Neuronal stem cell (in vitro differentiated cells): Measurements from ENCODE around the gene ST3GAL4.
"Not testable (repeated sequence)": the region's sequence is repeated elsewhere in the genome, so short reads cannot be mapped to it uniquely, and the experiment has no call there.

Experiments used
- DNase-seq: peaks from one replicate; pipeline ENCODE4 v3.0.0-alpha.2; 2013; ENCODE audit warnings: low spot score
- H2AFZ ChIP-seq: one replicate; pipeline ENCODE4 v1.6.1; 2013; ENCODE audit warnings: mild to moderate bottlenecking, low read length, inconsistent platforms
- H2AK5ac ChIP-seq: 2 replicates; pipeline ENCODE4 v1.6.1; 2013; ENCODE audit warnings: low read depth, mild to moderate bottlenecking, inconsistent platforms, low read length, moderate library complexity, mixed read lengths
- H2BK120ac ChIP-seq: 2 replicates; pipeline ENCODE4 v1.6.1; 2013; ENCODE audit warnings: low read depth, mild to moderate bottlenecking, inconsistent platforms, low read length, moderate library complexity, mixed read lengths
- H2BK12ac ChIP-seq: one replicate; pipeline ENCODE4 v1.6.1; 2013; ENCODE audit warnings: low read length, inconsistent platforms
- H2BK15ac ChIP-seq: 2 replicates; pipeline ENCODE4 v1.6.1; 2013; ENCODE audit warnings: mild to moderate bottlenecking, low read length, inconsistent platforms, mixed read lengths
- H2BK5ac ChIP-seq: one replicate; pipeline ENCODE4 v1.6.1; 2013; ENCODE audit warnings: inconsistent platforms, mild to moderate bottlenecking, low read length, moderate library complexity
- H3K14ac ChIP-seq: one replicate; pipeline ENCODE4 v1.6.1; 2013; ENCODE audit warnings: low read length, inconsistent platforms
- H3K18ac ChIP-seq: 2 replicates; pipeline ENCODE4 v1.6.1; 2013; ENCODE audit warnings: low read length, inconsistent platforms
- H3K23ac ChIP-seq: 2 replicates; pipeline ENCODE4 v1.6.1; 2013; ENCODE audit warnings: low read depth, mild to moderate bottlenecking, mixed read lengths, low read length, inconsistent platforms; ENCODE audit not compliant: poor library complexity
- H3K27ac ChIP-seq: replicated peaks from 3 replicates; pipeline ENCODE4 v1.5.1; 2013; ENCODE audit warnings: low read length, inconsistent platforms
- H3K27me3 ChIP-seq, 3 experiments: 2 replicates each; pipeline ENCODE4 v1.6.1; 2013; ENCODE audit warnings: low read length in 3 of 3, mild to moderate bottlenecking in 2 of 3, inconsistent platforms in 1 of 3, low read depth in 1 of 3, mixed read lengths in 1 of 3, moderate library complexity in 1 of 3; ENCODE audit not compliant: control insufficient read depth in 3 of 3, insufficient read depth in 3 of 3
- H3K36me3 ChIP-seq, 2 donors: replicated peaks in 1 of 2; 2 replicates each; pipeline ENCODE4 v1.6.1; 2013; ENCODE audit warnings: low read length in 2 of 2; ENCODE audit not compliant: control insufficient read depth in 2 of 2, insufficient read depth in 2 of 2
- H3K4ac ChIP-seq: 2 replicates; pipeline ENCODE4 v1.6.1; 2013; ENCODE audit warnings: inconsistent platforms, mild to moderate bottlenecking, low read length, moderate library complexity
- H3K4me1 ChIP-seq, 2 donors: 1 replicate in 1 of 2; 2 replicates in 1 of 2; pipeline ENCODE4 v1.6.1; 2013; ENCODE audit warnings: low read length in 2 of 2, low read depth in 1 of 2; ENCODE audit not compliant: control insufficient read depth in 2 of 2, insufficient read depth in 1 of 2
- H3K4me2 ChIP-seq: one replicate; pipeline ENCODE4 v1.6.1; 2013; ENCODE audit warnings: mild to moderate bottlenecking, low read length, inconsistent platforms; ENCODE audit not compliant: insufficient read depth, poor library complexity, severe bottlenecking
- H3K4me3 ChIP-seq, 2 donors: 2 replicates each; pipeline ENCODE4 v1.5.1; 2013; ENCODE audit warnings: low read length in 2 of 2, mild to moderate bottlenecking in 2 of 2, inconsistent platforms in 1 of 2, moderate library complexity in 1 of 2
- H3K79me1 ChIP-seq: one replicate; pipeline ENCODE4 v1.6.1; 2013; ENCODE audit warnings: low read depth, mild to moderate bottlenecking, inconsistent platforms, low read length, moderate library complexity
- H3K9ac ChIP-seq: one replicate; pipeline ENCODE4 v1.6.1; 2013; ENCODE audit warnings: mild to moderate bottlenecking, low read depth, low read length, inconsistent platforms; ENCODE audit not compliant: poor library complexity
- H3K9me3 ChIP-seq, 2 donors: replicated peaks in 1 of 2; 2 replicates each; pipeline versions ENCODE3 to v1.6.1; 2013; ENCODE audit warnings: low read length in 2 of 2, mild to moderate bottlenecking in 2 of 2, inconsistent platforms in 1 of 2, low read depth in 1 of 2, mixed read lengths in 1 of 2, moderate library complexity in 1 of 2; ENCODE audit not compliant: control insufficient read depth in 2 of 2, insufficient read depth in 1 of 2
- H4K8ac ChIP-seq: one replicate; pipeline ENCODE4 v1.6.1; 2013; ENCODE audit warnings: low read depth, mild to moderate bottlenecking, inconsistent platforms, low read length, moderate library complexity
- H4K91ac ChIP-seq: one replicate; pipeline ENCODE4 v1.6.1; 2013; ENCODE audit warnings: low read length, low read depth, mild to moderate bottlenecking, inconsistent platforms; ENCODE audit not compliant: poor library complexity
- WGBS, 2 donors: extraction: QIAGEN DNeasy Blood & Tissue Kit; methylation state at CpG; one replicate each; pipeline ENCODE4 v1.1.7; 2013; ENCODE audit warnings: missing lambda C conversion rate in 2 of 2, mixed read lengths in 1 of 2; ENCODE audit not compliant: insufficient read length in 2 of 2, insufficient replicate concordance in 1 of 2; ENCODE audit errors: extremely low coverage in 2 of 2; 5-methylcytosine and 5-hydroxymethylcytosine counted together

Gene ST3GAL4

GRCh38 chr11:126374562-126375300 is 19.2 kb downstream of the ST3GAL4 start:
- not testable (repeated sequence) for H3K27me3 ChIP-seq, H3K27ac ChIP-seq

GRCh38 chr11:126375726-126376125 is 20.2 kb downstream of the ST3GAL4 start:
- H4K91ac ChIP-seq: no peak overlapping the region
- H3K27me3 ChIP-seq: no peaks in the 10 kb centered on the region
- H3K18ac ChIP-seq: no peak overlapping the region
- H2BK120ac ChIP-seq: no peak overlapping the region
- no peak overlapping the region for H2BK12ac ChIP-seq
- H4K8ac ChIP-seq: no peak overlapping the region
- H2BK15ac ChIP-seq: no peak overlapping the region
- no peak overlapping the region for H3K23ac ChIP-seq
- no peak for DNase-seq
- H3K9me3 ChIP-seq: no peaks in the 10 kb centered on the region
- peaks cover 2% of the 10 kb centered on the region for H3K79me1 ChIP-seq
- no peak overlapping the region for H3K4me3 ChIP-seq
- H3K27ac ChIP-seq: no peak overlapping the region
- no peak overlapping the region for H2AK5ac ChIP-seq
- WGBS, 2 donors: no CpG with 5 or more reads among the region's 7 CpGs
- H3K14ac ChIP-seq: no peak overlapping the region
- H3K4me2 ChIP-seq: no peak overlapping the region
- H2AFZ ChIP-seq: no peak overlapping the region
- no peaks in the 10 kb centered on the region for H3K36me3 ChIP-seq
- no peak overlapping the region for H3K4ac ChIP-seq
- no peak overlapping the region for H3K9ac ChIP-seq
- no peak overlapping the region for H2BK5ac ChIP-seq
- peaks cover 0 to 3% of the 10 kb centered on the region in 2 donors for H3K4me1 ChIP-seq

More at GRCh38 chr11:126374562-126375300, 19.2 kb downstream of the ST3GAL4 start:
- H3K4ac ChIP-seq, H3K14ac ChIP-seq, H3K36me3 ChIP-seq, H3K4me3 ChIP-seq, H3K9ac ChIP-seq, H2BK120ac ChIP-seq, H3K9me3 ChIP-seq, H4K8ac ChIP-seq, H2AK5ac ChIP-seq, H2AFZ ChIP-seq, H2BK12ac ChIP-seq, H3K4me2 ChIP-seq, H4K91ac ChIP-seq, H2BK5ac ChIP-seq, DNase-seq, H2BK15ac ChIP-seq, H3K23ac ChIP-seq, H3K79me1 ChIP-seq, H3K4me1 ChIP-seq: not testable (repeated sequence)
- WGBS, 2 donors: no CpG with 5 or more reads among the region's 28 CpGs
- peak overlapping the region; percentile 27 for H3K18ac ChIP-seq

GRCh38 chr11:126378763-126379162 is 23.3 kb downstream of the ST3GAL4 start:
- Histone ChIP-seq H3K9ac (no peak overlapping the region), H2BK120ac (no peak overlapping the region), H3K18ac (no peak overlapping the region), H3K9me3 (no peaks in the 10 kb centered on the region), H3K79me1 (peaks cover 4% of the 10 kb centered on the region), H3K23ac (no peak overlapping the region), H3K14ac (no peak overlapping the region), H3K4me3 (no peak overlapping the region), H3K36me3 (no peaks in the 10 kb centered on the region), H4K91ac (no peak overlapping the region), H2BK15ac (no peak overlapping the region), H3K4ac (no peak overlapping the region), H2BK5ac (no peak overlapping the region), H2BK12ac (no peak overlapping the region), H3K27me3 (no peaks in the 10 kb centered on the region), H3K4me1 (peaks cover 0 to 3% of the 10 kb centered on the region in 2 donors), H2AK5ac (no peak overlapping the region), H4K8ac (no peak overlapping the region), H3K4me2 (no peak overlapping the region), H2AFZ (no peak overlapping the region), H3K27ac (no peak overlapping the region)
- WGBS, 2 donors: no CpG with 5 or more reads among the region's 4 CpGs
- DNase-seq: no peak

- no peak overlapping the region for H2AFZ ChIP-seq
- no peaks in the 10 kb centered on the region for H3K27me3 ChIP-seq
- H3K14ac ChIP-seq: peak overlapping the region; percentile 10
- H3K9me3 ChIP-seq: no peaks in the 10 kb centered on the region
- no peak overlapping the region for H3K23ac ChIP-seq
- H2BK15ac ChIP-seq: no peak overlapping the region
- H2AK5ac ChIP-seq: no peak overlapping the region
- no peak overlapping the region for H4K91ac ChIP-seq
- H3K79me1 ChIP-seq: peaks cover 4% of the 10 kb centered on the region
- no peak overlapping the region for H3K9ac ChIP-seq
- H3K4me1 ChIP-seq: peaks cover 0 to 5% of the 10 kb centered on the region in 2 donors
- peak overlapping the region in 1 of 2 donors; percentile 56 for H3K4me3 ChIP-seq
- no peak for DNase-seq
- H2BK120ac ChIP-seq: no peak overlapping the region
- H3K36me3 ChIP-seq: no peaks in the 10 kb centered on the region
- no peak overlapping the region for H3K4me2 ChIP-seq
- H4K8ac ChIP-seq: no peak overlapping the region
- H3K18ac ChIP-seq: peak overlapping the region; percentile 80
- WGBS, 2 donors: no CpG with 5 or more reads among the region's 4 CpGs
- no peak overlapping the region for H3K27ac ChIP-seq
- no peak overlapping the region for H2BK12ac ChIP-seq
- no peak overlapping the region for H2BK5ac ChIP-seq
- no peak overlapping the region for H3K4ac ChIP-seq
Observed at GRCh38 chr11:126380909-126381308, 25.4 kb downstream of the ST3GAL4 start.
